NOMO-1 treated with DMSO at 0.1 percent for 48 hours (cell line): ENCODE measurements around the gene C11orf98.
A peak's percentile ranks its signal among the peaks of the same experiment; 100 is the strongest.
"Not testable (repeated sequence)": the region's sequence is repeated elsewhere in the genome, so short reads cannot be mapped to it uniquely, and the experiment has no call there.

Source experiments
- DNase-seq: peaks from one replicate; lab custom pipeline; 2025; ENCODE audit not compliant: unreplicated experiment; lab: John Stamatoyannopoulos, UW

C11orf98 gene

GRCh38 chr11:62665075-62665598 is at the start of gene C11orf98, which contains the start of gene CSKMT:
Gene C11orf98 (minus strand): TSS chr11:62665210. CDS start chr11:62665169, 41 bp downstream.
Gene CSKMT (plus strand): TSS chr11:62665312. CDS start chr11:62665880, 568 bp downstream.
- DNase-seq: peak; percentile 89

GRCh38 chr11:62713343-62713742 is 48.3 kb upstream of the C11orf98 start:
- no peak for DNase-seq

GRCh38 chr11:62712861-62713260 is 47.9 kb upstream of the C11orf98 start:
- no peak for DNase-seq

- DNase-seq: no peak
Measured at GRCh38 chr11:62712276-62712812, 47.3 kb upstream of the C11orf98 start.

- no peak for DNase-seq
Measured at GRCh38 chr11:62710001-62710345, 45.0 kb upstream of the C11orf98 start.

- peak; percentile 99 for DNase-seq
Measured at GRCh38 chr11:62709247-62710000, 44.4 kb upstream of the C11orf98 start.

- no peak for DNase-seq
Measured at GRCh38 chr11:62708793-62709192, 43.8 kb upstream of the C11orf98 start.

- DNase-seq: no peak
Measured at GRCh38 chr11:62708392-62708791, 43.4 kb upstream of the C11orf98 start.

- no peak for DNase-seq
Measured at GRCh38 chr11:62707277-62707861, 42.4 kb upstream of the C11orf98 start, which contains the start of the genes BSCL2 and GNG3. Gene BSCL2 (minus strand): TSS chr11:62707424. CDS start chr11:62707195, 229 bp downstream. Gene GNG3 (plus strand): TSS chr11:62707676. CDS start chr11:62708296, 620 bp downstream.

- DNase-seq: no peak
Measured at GRCh38 chr11:62706850-62707247, 41.8 kb upstream of the C11orf98 start.

GRCh38 chr11:62705880-62706849 is 41.2 kb upstream of the C11orf98 start:
- peak; percentile 85 for DNase-seq

- no peak for DNase-seq
Measured at GRCh38 chr11:62705413-62705812, 40.4 kb upstream of the C11orf98 start.

GRCh38 chr11:62703921-62704320 is 38.9 kb upstream of the C11orf98 start:
- not testable (repeated sequence) for DNase-seq

- no peak for DNase-seq
Measured at GRCh38 chr11:62702246-62702645, 37.2 kb upstream of the C11orf98 start.

GRCh38 chr11:62694455-62695167 is 29.6 kb upstream of the C11orf98 start:
- DNase-seq: peak; percentile 57

GRCh38 chr11:62693624-62694023 is 28.6 kb upstream of the C11orf98 start:
- DNase-seq: not testable (repeated sequence)

- no peak for DNase-seq
Measured at GRCh38 chr11:62689421-62690183, 24.6 kb upstream of the C11orf98 start, which contains the start of gene LRRN4CL. Gene LRRN4CL (minus strand): TSS chr11:62689530. CDS start chr11:62688508, 1,022 bp downstream.

GRCh38 chr11:62688491-62688890 is 23.5 kb upstream of the C11orf98 start:
- no peak for DNase-seq
